Astrocyte of the spinal cord (primary cell): ENCODE measurements around the gene UFC1.

ENCODE experiments used
- DNase-seq: peaks from one replicate; pipeline ENCODE4 v3.0.0; 2011; ENCODE audit warnings: low read depth, low spot score
- H3K4me3 ChIP-seq: 2 replicates; pipeline ENCODE4 v1.5.1; 2011; ENCODE audit warnings: low read depth, mild to moderate bottlenecking, low read length, moderate library complexity
- in situ Hi-C: cut with HindIII; loops from 2 replicates; pipeline ENCODE4 v1.10.0; 2017; ENCODE audit warnings: low sequenced_read_pairs
- TF ChIP-seq, protein P1 (sequence below): IDR thresholded peaks from 2 replicates; pipeline ENCODE4 v1.5.1; 2012; ENCODE audit warnings: low read depth, mild to moderate bottlenecking, low read length, inconsistent platforms

Gene UFC1

GRCh38 chr1:161153682-161154337, at the start of gene UFC1:
Gene UFC1, plus strand, starts transcription at chr1:161153978. Its CDS starts 20 bp downstream, at chr1:161153998.
- TF ChIP-seq, protein P1, sequence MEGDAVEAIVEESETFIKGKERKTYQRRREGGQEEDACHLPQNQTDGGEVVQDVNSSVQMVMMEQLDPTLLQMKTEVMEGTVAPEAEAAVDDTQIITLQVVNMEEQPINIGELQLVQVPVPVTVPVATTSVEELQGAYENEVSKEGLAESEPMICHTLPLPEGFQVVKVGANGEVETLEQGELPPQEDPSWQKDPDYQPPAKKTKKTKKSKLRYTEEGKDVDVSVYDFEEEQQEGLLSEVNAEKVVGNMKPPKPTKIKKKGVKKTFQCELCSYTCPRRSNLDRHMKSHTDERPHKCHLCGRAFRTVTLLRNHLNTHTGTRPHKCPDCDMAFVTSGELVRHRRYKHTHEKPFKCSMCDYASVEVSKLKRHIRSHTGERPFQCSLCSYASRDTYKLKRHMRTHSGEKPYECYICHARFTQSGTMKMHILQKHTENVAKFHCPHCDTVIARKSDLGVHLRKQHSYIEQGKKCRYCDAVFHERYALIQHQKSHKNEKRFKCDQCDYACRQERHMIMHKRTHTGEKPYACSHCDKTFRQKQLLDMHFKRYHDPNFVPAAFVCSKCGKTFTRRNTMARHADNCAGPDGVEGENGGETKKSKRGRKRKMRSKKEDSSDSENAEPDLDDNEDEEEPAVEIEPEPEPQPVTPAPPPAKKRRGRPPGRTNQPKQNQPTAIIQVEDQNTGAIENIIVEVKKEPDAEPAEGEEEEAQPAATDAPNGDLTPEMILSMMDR = no peak
- peak; percentile 94 for DNase-seq
- peak within 1 kb of the TSS; percentile 97 for H3K4me3 ChIP-seq
- in situ Hi-C loops = no loop called here

DNA sequence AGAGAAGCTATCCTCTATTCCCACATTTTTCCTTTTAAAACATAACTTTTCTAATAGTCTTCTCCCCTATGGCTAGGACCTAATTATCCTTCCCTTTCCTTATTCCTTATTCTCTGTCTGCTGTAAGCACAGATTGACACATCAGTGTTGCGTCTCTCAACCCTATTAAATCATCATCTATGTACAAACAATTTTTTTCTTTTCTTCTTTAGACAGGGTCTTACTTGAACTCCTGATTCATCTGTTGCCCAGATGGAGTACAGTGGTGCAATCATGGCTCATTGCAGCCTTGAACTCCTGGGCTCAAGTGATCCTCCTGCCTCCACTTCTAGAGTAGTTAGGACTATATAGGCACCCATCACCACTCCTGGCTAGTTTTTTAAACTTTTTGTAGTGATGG, 47.3 kb upstream of the UFC1 start:
- H3K4me3 ChIP-seq = no peak overlapping the region
- in situ Hi-C loops = no loop called here
- no peak for DNase-seq
- TF ChIP-seq, protein P1 = no peak

DNA sequence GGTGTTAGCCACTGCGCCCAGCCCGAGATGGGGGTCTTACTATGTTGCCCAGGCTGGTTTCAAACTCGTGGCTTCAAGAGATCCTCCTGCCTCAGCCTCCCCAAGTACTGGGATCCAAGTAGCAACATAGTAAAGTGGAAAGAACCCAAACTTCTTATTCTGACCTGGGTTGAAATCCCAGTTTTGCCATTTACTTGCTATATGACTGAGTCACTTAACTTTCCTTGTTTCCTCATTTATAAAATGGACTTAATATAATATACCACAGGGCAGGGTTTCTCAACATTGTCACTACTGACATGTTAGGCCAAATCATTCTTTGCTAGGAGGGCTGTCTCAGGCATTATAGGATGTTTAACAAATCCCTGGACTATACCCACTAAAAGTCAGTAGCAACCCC, 42.7 kb upstream of the UFC1 start:
- in situ Hi-C loops = no loop called here
- TF ChIP-seq, protein P1 = no peak
- no peak overlapping the region for H3K4me3 ChIP-seq
- DNase-seq = no peak

DNA sequence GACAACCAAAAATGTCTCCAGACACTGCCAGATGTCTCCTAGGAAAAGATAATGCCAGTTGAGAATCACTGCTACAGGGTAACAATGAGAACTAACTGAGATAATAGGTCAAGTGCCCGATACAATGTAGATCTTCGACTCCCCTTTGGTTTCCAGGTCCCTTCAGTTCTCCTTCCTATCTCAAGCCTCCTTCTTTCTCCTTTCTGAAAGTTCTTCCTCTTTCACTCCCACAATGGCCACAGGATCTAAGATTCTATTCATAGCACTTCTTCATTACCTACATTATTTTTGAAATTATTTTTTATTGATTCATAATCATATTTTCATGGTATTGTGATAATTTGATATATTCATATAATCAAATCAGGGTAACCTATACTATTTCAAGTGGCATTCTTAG, 42.3 kb upstream of the UFC1 start:
- DNase-seq = no peak
- no peak overlapping the region for H3K4me3 ChIP-seq
- in situ Hi-C loops = no loop called here
- TF ChIP-seq, protein P1 = no peak

- no peak for DNase-seq
- TF ChIP-seq, protein P1 = no peak
- in situ Hi-C loops = no loop called here
- H3K4me3 ChIP-seq = no peak overlapping the region
Observed at GRCh38 chr1:161113915-161114314, 39.9 kb upstream of the UFC1 start.

- in situ Hi-C loops = no loop called here
- H3K4me3 ChIP-seq = no peak overlapping the region
- no peak for DNase-seq
- TF ChIP-seq, protein P1 = no peak
Observed at GRCh38 chr1:161114556-161114955, 39.2 kb upstream of the UFC1 start.
